GM23248 (cell line): Measurements from ENCODE around the gene MRPL4. TPM values are rescaled to one million over a fixed set of nuclear protein-coding genes. Genes with fewer than 3 reads are reported as not detected.
A peak's percentile ranks its signal among the peaks of the same experiment; 100 is the strongest.

Experiments
- DNase-seq: peaks from one replicate; pipeline ENCODE4 v3.0.0-alpha.2; 2015
- H2AFZ ChIP-seq: fragments of 200-600 bp; sonication (generic); 2 replicates; pipeline ENCODE4 v1.6.1; 2016; ENCODE audit warnings: antibody characterized with exemption
- H3F3A ChIP-seq: fragments of 200-600 bp; sonication (generic); 2 replicates; pipeline ENCODE4 v1.6.1; 2016; ENCODE audit warnings: mild to moderate bottlenecking, antibody characterized with exemption, mixed run types; ENCODE audit not compliant: insufficient read depth
- H3K27ac ChIP-seq: fragments of 200-600 bp; sonication (generic); 2 replicates; pipeline ENCODE4 v1.5.1; 2016; ENCODE audit warnings: mild to moderate bottlenecking
- H3K27me3 ChIP-seq: fragments of 200-600 bp; sonication (generic); replicated peaks from 2 replicates; pipeline ENCODE4 v1.6.1; 2016; ENCODE audit warnings: mild to moderate bottlenecking; ENCODE audit not compliant: insufficient read depth
- H3K36me3 ChIP-seq: fragments of 200-600 bp; sonication (generic); 2 replicates; pipeline ENCODE4 v1.6.1; 2016; ENCODE audit warnings: low read depth, mild to moderate bottlenecking
- H3K4me1 ChIP-seq: fragments of 200-600 bp; sonication (generic); 2 replicates; pipeline ENCODE4 v1.6.1; 2016; ENCODE audit warnings: mild to moderate bottlenecking; ENCODE audit not compliant: insufficient read depth
- H3K4me2 ChIP-seq: fragments of 200-600 bp; sonication (generic); one replicate; pipeline ENCODE4 v1.6.1; 2016; ENCODE audit warnings: mild to moderate bottlenecking; ENCODE audit not compliant: unreplicated experiment
- H3K4me3 ChIP-seq: fragments of 200-600 bp; sonication (generic); 2 replicates; pipeline ENCODE4 v1.5.1; 2016; ENCODE audit warnings: mild to moderate bottlenecking
- H3K79me2 ChIP-seq: fragments of 200-600 bp; sonication (generic); 2 replicates; pipeline ENCODE4 v1.6.1; 2016; ENCODE audit warnings: mild to moderate bottlenecking; ENCODE audit not compliant: insufficient read depth
- H3K9ac ChIP-seq: fragments of 200-600 bp; sonication (generic); 2 replicates; pipeline ENCODE4 v1.6.1; 2016; ENCODE audit warnings: mild to moderate bottlenecking
- H3K9me2 ChIP-seq: fragments of 200-600 bp; sonication (generic); 2 replicates; pipeline ENCODE4 v1.6.1; 2016; ENCODE audit warnings: mixed run types, mild to moderate bottlenecking, moderate library complexity; ENCODE audit not compliant: insufficient read depth
- H3K9me3 ChIP-seq: fragments of 200-600 bp; sonication (generic); one replicate; pipeline ENCODE4 v1.6.1; 2017; ENCODE audit warnings: low read depth
- H4K20me1 ChIP-seq: fragments of 200-600 bp; sonication (generic); 2 replicates; pipeline ENCODE4 v1.6.0; 2016; ENCODE audit not compliant: insufficient read depth
- EZH2 ChIP-seq: fragments of 200-600 bp; sonication (generic); IDR thresholded peaks from 2 replicates; pipeline ENCODE4 v1.6.1; 2018; ENCODE audit warnings: antibody characterized with exemption, mild to moderate bottlenecking; ENCODE audit not compliant: insufficient read depth, poor library complexity, severe bottlenecking
- EZH2phosphoT487 ChIP-seq: fragments of 200-600 bp; sonication (generic); IDR thresholded peaks from 2 replicates; pipeline ENCODE4 v1.6.1; 2018; ENCODE audit warnings: antibody characterized with exemption, moderate library complexity, mild to moderate bottlenecking, low read depth; ENCODE audit not compliant: insufficient read depth
- WGBS, 2 experiments: methylation state at CpG; one replicate each; pipeline ENCODE4 v1.1.6; 2015 to 2017; ENCODE audit warnings: low lambda C conversion rate in 2 of 2, low coverage in 1 of 2; ENCODE audit errors: missing lambda C conversion rate in 2 of 2; 5-methylcytosine and 5-hydroxymethylcytosine counted together
- in situ Hi-C: fragments of 300-500 bp; cut with MboI; formaldehyde crosslinking; loops from 2 replicates; pipeline ENCODE4 v1.15.0; 2020
- polyA plus RNA-seq: library from polyadenylated mRNA; unstranded; fragments of >200 nt; fragmentation: Nextera tagmentation; extraction: Ambion mirVana; gene quantifications from 2 replicates; pipeline ENCODE4 v1.2.1, GENCODE V29; 2016
- total RNA-seq: library from RNA; depleted of rRNA; stranded (reverse); fragments of >200 nt; shearing (Covaris generic); gene quantifications from 2 replicates; pipeline ENCODE4 v1.2.3, GENCODE V29; 2014

MRPL4 gene
- total and polyA plus RNA-seq, 2 experiments from 2014 or later, result 73.9 to 101 TPM

- TF ChIP-seq EZH2phosphoT487 (no peak), EZH2 (no peak)
- no peaks in the 10 kb centered on the region for H3K9me3 ChIP-seq
- no peak overlapping the region for H3K9ac ChIP-seq
- H3K36me3 ChIP-seq, result no peaks in the 10 kb centered on the region
- no peaks in the 10 kb centered on the region for H4K20me1 ChIP-seq
- H3K79me2 ChIP-seq, result no peaks in the 10 kb centered on the region
- no peaks in the 10 kb centered on the region for H3F3A ChIP-seq
- WGBS, 2 experiments, result 47 to 51% methylated on average over 19 to 23 of the region's 25 CpGs
- no peak overlapping the region for H2AFZ ChIP-seq
- no peaks in the 10 kb centered on the region; the same call in 1 of the 2 replicates for H3K4me1 ChIP-seq
- H3K4me2 ChIP-seq, result no peak overlapping the region
- H3K27me3 ChIP-seq, result no peaks in the 10 kb centered on the region
- no peak for DNase-seq
- no peaks in the 10 kb centered on the region for H3K9me2 ChIP-seq
- H3K4me3 ChIP-seq, result no peak overlapping the region
- H3K27ac ChIP-seq, result no peak overlapping the region
- in situ Hi-C loops, result no loop called here
Observed at GRCh38 chr19:10294368-10294697, 42.3 kb downstream of the MRPL4 start.

GRCh38 chr19:10295305-10295846, 43.4 kb downstream of the MRPL4 start:
- DNase-seq, result peak; percentile 46
- WGBS, 2 experiments, result 17 to 18% methylated on average over 30 to 48 of the region's 48 CpGs
- H3K4me2 ChIP-seq, result peak overlapping the region; percentile 45

DNA sequence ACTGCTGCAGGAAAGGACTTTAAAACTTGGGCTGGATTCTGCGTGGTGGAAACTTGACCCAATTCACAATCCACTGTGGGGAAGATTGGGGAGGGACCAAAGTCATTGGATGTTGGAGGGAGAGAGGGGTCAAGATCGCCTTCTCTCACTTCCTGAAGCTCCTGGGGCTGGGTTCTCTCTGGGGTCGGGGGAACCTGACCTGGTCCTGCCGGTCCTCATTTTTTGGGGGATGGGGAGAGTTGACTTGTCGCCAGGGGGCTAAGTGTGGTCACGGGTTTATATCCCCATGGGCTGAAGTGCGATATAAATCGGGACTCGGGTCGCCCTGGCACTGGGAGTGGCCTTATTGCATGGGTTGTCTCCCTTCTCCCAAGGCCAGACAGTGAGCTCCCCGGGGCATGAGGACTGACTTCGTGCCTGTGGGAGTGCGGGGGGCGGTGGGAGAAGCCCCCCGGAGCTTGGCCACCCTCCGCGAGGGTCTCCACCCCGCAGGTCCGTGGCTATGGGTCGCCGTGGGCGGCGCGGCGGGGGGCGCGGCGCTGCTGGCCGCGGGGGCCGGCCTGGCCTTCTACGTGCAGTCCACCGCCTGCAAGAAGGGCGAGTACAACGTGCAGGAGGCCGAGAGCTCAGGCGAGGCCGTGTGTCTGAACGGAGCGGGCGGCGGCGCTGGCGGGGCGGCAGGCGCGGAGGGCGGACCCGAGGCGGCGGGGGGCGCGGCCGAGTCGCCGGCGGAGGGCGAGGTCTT, 44.0 kb downstream of the MRPL4 start:
- Histone ChIP-seq H3K36me3 (no peaks in the 10 kb centered on the region), H4K20me1 (no peaks in the 10 kb centered on the region), H3K9me2 (no peaks in the 10 kb centered on the region), H3K4me2 (peak overlapping the region; percentile 45), H3K9me3 (no peaks in the 10 kb centered on the region), H3K27ac (no peak overlapping the region), H3K4me3 (peak overlapping the region; percentile 41), H2AFZ (no peak overlapping the region), H3K79me2 (no peaks in the 10 kb centered on the region), H3K4me1 (no peaks in the 10 kb centered on the region; the same call in 1 of the 2 replicates), H3K27me3 (no peaks in the 10 kb centered on the region), H3F3A (no peaks in the 10 kb centered on the region), H3K9ac (no peak overlapping the region)
- in situ Hi-C loops, result no loop called here
- no peak for TF ChIP-seq EZH2phosphoT487
- no peak for TF ChIP-seq EZH2
- 15 to 23% methylated on average over 37 to 50 of the region's 58 CpGs for WGBS, 2 experiments
- DNase-seq, result peak; percentile 18

More at GRCh38 chr19:10295305-10295846, 43.4 kb downstream of the MRPL4 start:
- Histone ChIP-seq H3K27me3 (no peaks in the 10 kb centered on the region), H4K20me1 (no peaks in the 10 kb centered on the region), H3K4me3 (peak overlapping the region; percentile 41), H3F3A (no peaks in the 10 kb centered on the region), H3K27ac (no peak overlapping the region), H2AFZ (no peak overlapping the region), H3K9me3 (no peaks in the 10 kb centered on the region), H3K9me2 (no peaks in the 10 kb centered on the region), H3K36me3 (no peaks in the 10 kb centered on the region), H3K4me1 (no peaks in the 10 kb centered on the region; the same call in 1 of the 2 replicates), H3K79me2 (no peaks in the 10 kb centered on the region), H3K9ac (no peak overlapping the region)
- in situ Hi-C loops, result no loop called here
- TF ChIP-seq EZH2phosphoT487 (no peak), EZH2 (no peak)

DNA sequence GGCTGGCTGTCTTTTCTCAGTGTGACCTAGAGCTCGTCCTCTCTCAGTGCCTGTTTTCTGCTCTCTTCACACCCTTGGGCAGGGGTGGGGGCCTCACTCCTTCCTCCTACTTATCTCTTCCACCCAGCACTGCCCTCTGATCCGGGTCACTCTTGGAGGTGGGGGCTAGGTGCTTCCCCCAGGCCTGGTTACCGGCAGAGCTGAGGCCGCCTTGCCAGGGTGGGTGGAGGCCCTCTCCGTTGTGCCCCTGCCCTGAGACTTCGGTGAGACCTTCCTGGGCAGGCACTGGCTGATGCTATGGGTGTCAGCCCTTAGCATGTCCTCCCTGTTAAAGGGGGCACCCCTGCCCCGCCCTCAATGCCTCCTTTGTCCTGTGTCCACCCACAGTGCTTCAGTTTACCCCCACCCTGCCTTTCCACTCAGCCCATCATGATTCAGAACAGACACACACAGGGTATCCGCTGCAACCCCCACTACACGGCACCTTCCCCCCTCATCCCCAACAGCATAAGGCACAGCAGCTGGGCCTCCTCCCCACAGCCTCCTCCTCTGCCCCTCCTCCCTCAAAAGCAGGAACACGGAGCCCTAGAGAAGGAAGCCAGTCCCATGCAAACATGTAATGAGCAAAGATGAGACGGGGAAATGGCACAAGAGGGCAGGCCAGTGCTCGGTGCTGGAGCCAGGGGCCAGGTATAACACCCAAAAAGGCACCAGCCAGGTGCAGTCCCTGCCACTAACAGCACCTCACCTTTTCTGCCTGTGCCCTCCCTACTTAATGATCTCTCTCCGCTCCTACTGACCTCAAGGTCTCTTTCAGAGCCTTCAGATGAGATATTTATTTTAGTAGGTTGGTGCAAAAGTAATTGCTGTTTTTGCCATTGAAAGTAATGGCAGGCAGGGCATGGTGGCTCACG, 47.8 kb downstream of the MRPL4 start:
- no peak for DNase-seq
- no peaks in the 10 kb centered on the region for H3K79me2 ChIP-seq
- H2AFZ ChIP-seq, result no peak overlapping the region; the same call in 1 of the 2 replicates
- H3K27ac ChIP-seq, result no peak overlapping the region
- H3K4me1 ChIP-seq, result peaks cover 14% of the 10 kb centered on the region
- H3K9me3 ChIP-seq, result no peaks in the 10 kb centered on the region
- H3K36me3 ChIP-seq, result no peaks in the 10 kb centered on the region
- no peak overlapping the region for H3K4me3 ChIP-seq
- H3K9ac ChIP-seq, result no peak overlapping the region
- no peaks in the 10 kb centered on the region for H4K20me1 ChIP-seq
- no peak overlapping the region for H3K4me2 ChIP-seq
- peaks cover 3% of the 10 kb centered on the region; the same call in 1 of the 2 replicates for H3F3A ChIP-seq
- in situ Hi-C loops, result no loop called here
- TF ChIP-seq EZH2phosphoT487, result no peak
- TF ChIP-seq EZH2, result no peak
- H3K9me2 ChIP-seq, result no peaks in the 10 kb centered on the region
- no peaks in the 10 kb centered on the region for H3K27me3 ChIP-seq
- 48 to 50% methylated on average over 13 to 14 of the region's 14 CpGs for WGBS, 2 experiments
